CD4-positive, alpha-beta T cell treated with Interleukin-4 for 1 hour (primary cell): ENCODE measurements around the gene TH.

Source experiments
- DNase-seq, 2 donors: peaks; one replicate each; pipeline ENCODE4 v3.0.0-alpha.2; 2020 to 2022

TH gene

DNA sequence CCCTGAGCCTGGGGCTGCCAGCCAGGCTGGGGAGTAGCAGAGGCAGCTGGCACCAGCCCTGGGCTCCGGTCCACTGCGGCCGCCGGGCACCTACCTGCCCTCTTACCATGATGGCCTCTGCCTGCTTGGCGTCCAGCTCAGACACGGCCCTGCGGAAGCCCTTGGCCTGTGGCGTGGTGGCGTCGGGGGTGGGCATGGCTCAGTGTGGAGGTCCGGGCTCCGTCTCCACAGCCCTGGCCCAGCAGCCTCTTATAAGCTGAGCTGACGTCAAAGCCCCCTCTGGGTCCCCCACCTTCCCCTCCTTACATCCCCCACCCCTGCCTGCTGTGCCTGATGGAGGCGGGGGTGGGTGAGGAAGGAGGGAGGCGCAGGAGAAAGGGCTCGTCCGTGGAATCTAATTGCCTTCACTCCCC is at the start of gene TH:
Gene TH, minus strand, starts transcription at position 225 of the 413 bp plus-strand sequence. Its CDS starts 29 bp downstream, at position 196.
- DNase-seq: no peak

- DNase-seq: no peak
Observed at GRCh38 chr11:2221024-2221423, 49.4 kb upstream of the TH start.

GRCh38 chr11:2220173-2220771 is 48.7 kb upstream of the TH start:
- DNase-seq: no peak

DNA sequence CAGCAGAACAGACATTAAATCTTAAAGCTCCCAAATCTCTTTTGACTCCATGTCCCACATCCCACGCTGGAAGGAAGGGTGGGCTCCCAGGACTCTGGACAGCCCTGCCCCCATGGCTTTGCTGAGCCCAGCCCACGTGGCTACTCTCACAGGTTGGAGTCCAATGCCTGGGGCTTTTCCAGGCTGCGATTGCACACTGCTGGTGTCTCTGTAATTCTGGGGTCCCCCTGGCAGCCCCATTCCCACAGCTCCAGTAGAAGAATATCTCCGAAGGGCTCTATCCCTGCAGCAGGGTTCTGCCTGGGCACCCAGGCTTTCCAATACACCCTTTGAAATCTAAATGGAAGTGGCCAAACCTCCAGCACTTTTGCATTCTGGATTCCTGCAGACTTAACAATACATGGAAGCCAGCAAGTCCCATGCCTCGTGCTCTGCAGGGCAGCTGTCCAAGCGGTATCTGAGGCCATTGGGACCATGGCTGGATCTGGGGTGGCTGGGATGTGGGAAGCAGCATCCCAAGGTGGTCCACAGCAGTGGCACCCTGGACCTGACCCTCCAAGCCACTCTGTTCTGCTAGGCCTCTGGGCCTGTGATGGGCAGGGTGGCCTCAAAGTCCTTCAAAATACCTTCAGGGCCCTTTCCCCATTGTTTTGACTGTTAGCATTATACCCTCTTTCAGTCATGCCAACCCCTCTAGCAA is 47.9 kb upstream of the TH start:
- no peak for DNase-seq

- DNase-seq: no peak
Observed at GRCh38 chr11:2218031-2218633, 46.5 kb upstream of the TH start.

- DNase-seq: peak in 1 of 2 donors; percentile 39
Observed at GRCh38 chr11:2217211-2218030, 45.8 kb upstream of the TH start.

- no peak for DNase-seq
Observed at GRCh38 chr11:2216400-2217064, 44.9 kb upstream of the TH start.

DNA sequence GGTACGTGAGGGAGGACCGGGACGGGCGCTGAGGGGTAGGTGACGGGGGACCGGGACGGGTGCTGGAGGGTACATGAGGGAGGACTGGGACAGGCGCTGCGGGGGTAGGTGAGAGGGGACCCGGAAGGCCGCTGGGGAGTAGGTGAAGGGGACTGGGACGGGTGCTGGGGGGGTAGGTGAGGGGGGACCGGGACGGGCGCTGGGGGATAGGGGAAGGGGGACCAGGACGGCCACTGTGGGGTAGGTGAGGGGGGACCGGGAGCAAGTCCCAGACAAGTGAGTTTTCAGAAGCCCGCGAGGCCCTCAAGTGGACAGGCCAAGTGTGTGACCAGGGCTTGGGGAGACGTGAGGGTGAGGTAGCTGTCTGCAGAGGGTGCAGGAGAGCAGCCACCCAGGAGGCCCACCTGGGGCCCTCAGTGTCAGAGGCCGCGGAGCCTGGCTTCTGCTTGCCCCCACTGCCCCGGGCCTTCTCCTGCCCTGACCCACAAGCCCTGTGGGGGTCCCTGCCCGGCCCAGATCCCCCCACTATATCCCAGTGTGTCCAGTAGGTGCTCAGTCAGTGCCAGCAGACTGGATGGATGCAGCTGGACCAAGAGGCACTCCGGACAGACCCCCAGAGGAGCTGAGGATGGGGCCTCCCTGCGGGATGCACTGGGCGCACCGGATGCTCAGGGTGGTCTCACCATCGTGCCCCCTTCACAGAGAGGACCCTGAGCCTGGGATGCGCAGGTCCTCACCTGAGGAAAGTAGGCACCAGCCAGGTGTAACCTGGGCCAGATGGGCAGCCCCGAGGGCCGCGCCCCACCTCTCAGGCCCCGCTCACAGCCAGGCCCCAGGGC is 44.2 kb upstream of the TH start:
- no peak for DNase-seq

GRCh38 chr11:2215230-2215560 is 43.6 kb upstream of the TH start:
- no peak for DNase-seq

- no peak for DNase-seq
Observed at GRCh38 chr11:2214527-2215229, 43.1 kb upstream of the TH start.

- no peak for DNase-seq
Observed at GRCh38 chr11:2213890-2214526, 42.4 kb upstream of the TH start.

- peak; percentile 22 to 40 for DNase-seq
Observed at GRCh38 chr11:2213384-2213842, 41.8 kb upstream of the TH start.

DNA sequence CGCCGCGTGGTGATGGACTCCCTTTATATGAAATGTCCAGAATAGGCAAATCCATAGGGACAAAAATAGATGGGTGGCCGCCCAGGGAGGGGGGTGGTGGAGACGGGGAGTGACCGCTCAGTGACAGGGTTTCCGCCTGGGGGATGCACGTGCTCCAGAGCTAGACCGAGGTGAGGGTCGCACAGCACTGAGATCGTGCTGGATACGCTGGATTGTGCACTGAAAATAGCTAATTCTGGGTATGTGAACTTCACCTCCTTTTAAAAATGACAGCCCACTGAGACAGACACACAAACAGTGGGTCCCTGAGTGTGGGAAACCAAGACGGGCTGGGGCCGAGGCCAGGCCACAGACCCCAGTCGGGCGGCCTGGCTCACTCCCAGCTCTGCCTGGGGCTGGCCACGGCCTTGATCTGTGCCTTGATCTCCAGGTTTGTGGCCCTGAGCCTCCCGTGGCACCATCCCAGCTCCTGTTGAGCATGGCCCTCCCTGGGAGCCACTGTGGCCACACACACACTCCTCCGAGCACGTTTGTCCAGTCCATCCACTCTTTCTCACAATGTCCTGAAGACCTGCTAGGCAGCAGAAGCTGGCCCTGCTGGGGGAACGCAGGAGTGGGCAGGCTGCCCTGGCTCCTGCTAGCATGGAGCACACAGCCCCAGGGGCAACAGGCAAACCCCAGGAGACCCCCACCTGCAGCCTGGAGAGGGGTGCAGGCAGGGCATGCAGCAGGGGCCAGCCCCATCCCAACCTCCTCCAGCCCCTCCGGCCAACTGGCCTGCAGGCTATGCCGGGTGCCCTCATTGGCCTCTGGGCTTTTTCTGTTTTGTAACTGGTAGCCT is 41.0 kb upstream of the TH start:
- DNase-seq: no peak

GRCh38 chr11:2211113-2211971 is 39.7 kb upstream of the TH start:
- DNase-seq: no peak

DNA sequence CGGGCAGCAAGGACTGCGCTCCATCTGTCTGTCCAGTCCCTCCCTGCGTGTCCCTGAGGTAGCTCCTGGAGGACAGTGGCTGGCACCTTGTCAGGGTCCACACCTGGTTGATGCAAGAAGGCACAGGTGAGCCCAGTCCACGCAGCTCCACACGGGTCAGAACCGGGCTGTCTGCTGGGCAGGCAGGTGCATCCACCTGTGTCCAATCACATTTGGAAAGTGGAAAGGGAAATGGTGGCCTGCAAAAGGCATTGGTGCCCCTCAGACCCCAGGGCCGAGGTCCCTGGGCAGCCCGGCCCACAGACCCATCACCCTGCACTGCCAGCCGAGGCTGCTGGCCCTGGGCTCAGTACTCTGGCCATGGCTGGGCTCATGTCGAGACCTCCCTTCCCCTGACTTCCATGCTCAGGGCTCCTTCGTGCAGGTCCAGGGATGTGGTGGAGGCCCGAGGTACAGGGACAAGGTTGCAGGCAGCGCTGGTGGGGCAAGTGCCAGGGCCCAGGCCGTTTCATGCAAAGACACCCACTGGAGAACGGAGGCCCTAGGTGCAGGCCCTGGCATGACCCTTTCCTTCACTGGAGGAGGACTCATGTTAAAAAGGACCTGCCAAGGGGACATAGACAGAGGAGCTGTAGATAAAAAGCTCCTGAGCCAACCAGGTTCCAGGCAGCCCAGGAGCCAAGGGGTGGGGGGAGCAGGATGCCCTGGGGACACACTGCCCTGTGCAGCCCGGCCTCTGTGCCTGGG is 38.9 kb upstream of the TH start:
- no peak for DNase-seq

GRCh38 chr11:2209900-2210321 is 38.3 kb upstream of the TH start:
- no peak for DNase-seq

DNA sequence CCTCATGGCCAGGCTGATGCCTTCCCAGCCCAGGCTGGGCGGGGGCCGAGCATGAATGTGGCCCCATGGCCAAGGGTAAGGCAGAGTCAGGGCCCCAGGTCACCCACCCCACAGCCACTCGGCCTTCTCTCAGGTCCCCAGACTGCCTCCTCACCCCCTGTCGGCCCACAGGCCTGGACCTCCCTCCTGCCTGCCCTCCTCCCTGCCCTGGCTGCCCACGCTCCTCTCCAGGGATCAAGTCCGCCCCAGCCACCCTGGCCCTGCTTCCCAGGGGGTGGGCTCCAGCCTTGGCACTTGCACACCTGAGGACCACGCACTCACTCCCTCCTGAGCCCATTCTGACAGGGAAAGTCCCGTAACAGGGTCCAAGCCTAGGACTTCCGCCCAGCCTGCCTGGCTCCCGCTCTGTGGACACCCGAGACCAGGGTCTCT is 37.8 kb upstream of the TH start:
- DNase-seq: no peak
